ENCODE data around the gene MFAP5.
"Not testable (repeated sequence)": the region's sequence is repeated elsewhere in the genome, so short reads cannot be mapped to it uniquely, and the experiment has no call there.

The MFAP5 gene

DNA sequence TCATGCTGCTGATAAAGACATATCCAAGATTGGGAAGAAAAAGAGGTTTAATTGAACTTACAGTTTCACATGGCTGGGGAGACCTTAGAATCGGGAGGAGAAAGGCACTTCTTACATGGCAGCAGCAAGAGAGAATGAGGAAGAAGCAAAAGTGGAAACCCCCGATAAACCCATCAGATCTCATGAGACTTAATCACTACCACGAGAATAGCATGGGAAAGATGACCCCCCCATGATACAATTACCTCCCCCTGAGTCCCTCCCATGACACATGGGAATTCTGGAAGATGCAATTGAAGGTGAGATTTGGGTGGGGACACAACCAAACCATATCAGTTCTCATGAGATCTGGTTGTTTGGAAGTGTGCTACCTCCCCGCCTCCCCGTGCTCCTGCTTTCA, 9.8 kb upstream of the MFAP5 start:
- DNase-seq: no peak

DNA sequence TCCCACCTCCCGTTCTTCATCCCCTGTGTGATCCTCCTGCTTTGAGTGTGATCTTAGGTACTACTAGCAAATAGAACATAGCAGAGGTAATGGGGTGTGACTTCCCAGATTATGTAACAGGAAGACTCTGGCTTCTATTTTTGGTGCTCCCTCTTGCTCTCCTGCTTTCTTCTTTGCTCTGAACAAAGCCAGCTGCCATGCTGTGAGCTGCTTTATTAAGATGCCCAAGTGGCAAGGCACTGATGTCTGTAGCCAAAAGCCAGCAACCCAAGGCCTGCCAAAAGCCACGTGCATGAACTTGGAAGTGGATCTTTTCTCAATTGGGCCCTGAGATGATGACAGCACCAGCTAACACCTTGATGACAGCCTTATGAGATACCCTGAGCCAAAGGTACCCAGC, 5.8 kb upstream of the MFAP5 start:
- DNase-seq: no peak

DNA sequence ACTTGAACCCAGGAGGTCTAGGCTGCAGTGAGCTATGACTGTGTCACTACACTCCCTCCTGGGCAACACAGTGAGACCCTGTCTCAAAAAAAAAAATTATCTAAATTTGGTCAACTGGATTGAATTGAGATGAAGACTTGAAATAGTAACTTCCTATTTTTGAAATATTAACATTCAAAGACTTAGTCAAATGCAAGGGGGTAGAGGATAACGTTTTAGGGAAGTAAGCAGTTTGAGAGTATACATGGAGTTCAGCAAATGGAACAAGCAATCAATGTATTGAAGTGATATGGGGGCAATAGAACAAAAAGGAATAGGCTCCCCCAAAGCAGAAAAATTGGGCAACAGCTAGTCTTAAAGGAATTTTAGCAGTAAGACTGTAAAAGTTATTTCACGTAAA, 4.6 kb upstream of the MFAP5 start:
- no peak for DNase-seq

DNA sequence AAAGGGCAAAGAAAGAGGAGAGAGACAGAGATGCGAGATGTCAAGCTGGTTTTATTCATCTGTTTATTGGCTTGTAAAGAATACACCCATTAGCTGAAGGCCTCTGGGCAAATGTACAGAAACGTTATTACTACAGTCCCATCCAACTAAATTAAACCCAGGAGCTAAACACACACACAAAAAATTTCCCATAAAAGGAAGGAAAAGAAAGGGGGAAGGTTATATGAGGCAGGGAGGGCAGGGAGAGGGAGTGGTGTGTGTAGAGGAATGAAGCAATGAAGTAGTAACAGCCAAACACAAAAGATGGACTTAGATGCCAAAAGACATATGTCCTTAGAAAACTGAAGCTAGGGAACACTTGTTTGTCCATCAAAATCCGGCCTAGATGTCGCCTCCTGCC, 3.1 kb upstream of the MFAP5 start:
- no peak for DNase-seq

DNA sequence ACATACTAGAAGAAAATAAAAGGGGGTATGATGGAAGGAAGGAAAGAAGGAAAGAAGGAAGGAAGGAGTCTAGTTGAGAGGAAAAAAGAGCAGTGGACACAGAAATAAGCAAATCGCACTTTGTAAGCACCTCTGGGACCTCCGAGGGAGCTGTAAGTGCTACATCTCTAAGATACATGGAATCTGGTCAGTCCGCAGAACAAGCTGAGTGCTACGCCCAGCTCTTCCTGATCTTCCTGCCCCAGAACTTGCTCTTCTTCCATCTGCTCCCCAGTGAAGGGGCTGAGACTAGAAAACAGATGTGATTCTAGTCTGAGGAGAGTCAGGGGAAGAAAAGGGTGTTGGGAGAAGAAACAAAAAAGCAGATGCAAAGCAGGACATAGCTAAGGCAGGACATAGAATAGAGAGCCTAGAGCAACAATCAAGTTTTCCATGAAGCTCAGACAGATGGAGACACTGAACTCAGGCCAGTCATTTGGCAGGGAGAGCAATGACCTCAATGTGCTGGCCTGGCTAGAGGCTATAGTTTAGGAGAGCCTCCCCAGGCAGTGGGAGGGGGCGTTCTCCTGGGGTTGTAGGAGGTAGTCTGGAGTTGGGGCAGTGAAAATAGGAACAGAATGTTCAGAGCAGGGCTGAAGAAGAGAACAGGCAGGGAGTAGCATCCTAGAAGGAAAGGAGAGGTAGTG, 1.7 kb upstream of the MFAP5 start:
- DNase-seq: no peak

DNA sequence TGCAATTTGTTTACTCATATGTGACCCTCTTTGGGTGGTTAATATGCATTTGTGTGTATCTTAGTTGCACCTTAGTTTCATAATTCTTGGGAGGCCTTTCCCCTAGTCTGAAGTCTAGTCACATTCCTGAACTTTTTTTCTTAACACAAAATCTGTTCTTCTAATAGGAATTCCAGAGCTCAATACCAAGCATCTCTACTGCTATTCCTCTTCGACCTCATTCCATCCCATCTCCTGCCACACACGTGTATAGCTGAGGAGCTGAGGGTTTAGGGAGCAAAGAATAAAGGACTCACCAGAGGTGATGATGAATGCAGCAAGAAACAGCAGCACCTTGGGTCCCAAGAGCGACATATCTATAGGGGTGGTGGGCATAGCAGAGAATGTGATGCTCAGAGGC, 875 bp downstream of the MFAP5 start:
- DNase-seq: no peak

DNA sequence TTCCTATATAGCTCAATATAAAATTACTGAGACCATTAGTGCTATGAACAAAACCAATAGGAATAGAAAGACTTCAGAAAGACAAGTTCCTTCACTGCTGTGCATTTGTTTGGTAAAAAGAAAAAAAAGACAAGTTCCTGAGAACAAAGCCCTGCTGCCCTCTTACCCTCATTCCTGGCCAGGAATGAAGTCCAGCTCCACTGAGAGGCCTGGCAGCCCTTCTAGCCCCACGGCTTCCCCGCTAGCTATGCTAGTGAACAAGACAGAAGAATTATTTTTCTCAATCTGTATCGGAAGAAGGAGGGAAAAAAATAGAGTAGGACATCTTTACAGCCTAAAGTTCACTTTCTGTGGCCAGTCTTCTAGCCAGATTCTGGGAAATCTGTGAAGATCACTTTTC, 1.6 kb downstream of the MFAP5 start:
- DNase-seq: no peak

DNA sequence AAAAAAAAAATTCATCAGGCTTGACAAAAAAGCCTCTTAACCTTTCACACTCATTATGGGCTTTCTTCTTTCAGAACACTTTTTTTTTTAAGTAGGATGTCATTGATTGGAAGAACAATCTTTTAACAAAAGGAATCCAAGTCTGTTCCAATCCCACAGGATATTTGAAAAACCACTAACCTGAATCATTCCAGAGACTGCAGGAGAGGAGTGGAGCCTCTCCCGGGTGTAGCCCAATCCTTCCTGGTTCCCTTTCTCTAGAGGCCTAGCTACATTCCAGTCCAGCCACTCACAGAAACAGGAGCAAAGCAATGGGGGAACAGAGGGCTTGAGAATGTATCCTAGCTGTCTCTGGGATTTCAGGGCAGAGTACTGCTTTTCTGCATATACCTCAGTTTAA, 4.3 kb downstream of the MFAP5 start:
- no peak for DNase-seq

DNA sequence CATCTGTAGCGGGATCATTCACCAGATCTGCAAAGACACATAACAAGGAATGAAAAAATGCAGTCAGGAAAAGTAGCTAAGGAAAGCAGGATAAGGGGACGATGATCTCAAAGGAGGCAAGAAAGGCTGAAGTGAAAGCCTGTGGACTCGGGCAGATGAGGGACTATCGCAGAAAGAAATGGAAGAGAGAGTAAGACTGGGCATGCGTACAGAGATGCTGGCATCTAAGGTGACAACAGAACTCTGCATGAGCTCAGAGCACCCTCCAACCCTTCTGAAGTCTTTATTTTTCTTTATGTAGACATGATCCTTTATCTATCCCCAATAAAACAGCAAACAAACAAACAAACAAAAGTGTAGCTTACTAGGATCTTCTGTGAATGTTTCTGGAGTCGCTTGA, 7.2 kb downstream of the MFAP5 start:
- no peak for DNase-seq

DNA sequence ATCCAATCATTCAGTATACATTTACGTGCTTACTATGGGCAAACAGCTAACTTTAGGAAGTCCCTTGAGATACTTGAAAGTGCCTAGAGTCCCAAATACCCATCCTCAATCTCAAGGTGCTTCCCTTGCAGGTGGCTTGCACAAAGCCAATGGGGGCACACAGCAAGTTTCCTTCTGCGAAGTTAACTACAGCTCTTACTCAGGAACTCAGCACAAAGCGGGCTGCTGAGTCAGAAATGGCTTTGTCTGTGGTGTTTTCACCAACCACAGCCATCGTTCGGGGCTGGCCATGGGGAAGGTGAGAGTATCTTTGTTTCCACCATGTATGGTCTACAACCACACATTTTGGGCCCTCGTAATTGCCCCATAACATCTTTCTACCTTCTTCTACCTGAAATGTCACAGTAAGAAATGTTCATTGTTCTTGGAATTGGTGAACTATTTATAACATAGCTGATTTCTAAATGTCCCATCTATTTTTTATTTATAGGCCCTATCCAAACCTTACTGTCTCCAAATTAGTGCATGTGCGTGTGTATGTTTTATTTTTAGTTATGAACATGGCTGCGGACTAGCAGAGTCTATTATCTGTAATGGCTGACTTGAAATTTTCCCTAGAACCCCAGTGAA, 13.9 kb downstream of the MFAP5 start:
- peak; percentile 60 to 68 for DNase-seq

DNA sequence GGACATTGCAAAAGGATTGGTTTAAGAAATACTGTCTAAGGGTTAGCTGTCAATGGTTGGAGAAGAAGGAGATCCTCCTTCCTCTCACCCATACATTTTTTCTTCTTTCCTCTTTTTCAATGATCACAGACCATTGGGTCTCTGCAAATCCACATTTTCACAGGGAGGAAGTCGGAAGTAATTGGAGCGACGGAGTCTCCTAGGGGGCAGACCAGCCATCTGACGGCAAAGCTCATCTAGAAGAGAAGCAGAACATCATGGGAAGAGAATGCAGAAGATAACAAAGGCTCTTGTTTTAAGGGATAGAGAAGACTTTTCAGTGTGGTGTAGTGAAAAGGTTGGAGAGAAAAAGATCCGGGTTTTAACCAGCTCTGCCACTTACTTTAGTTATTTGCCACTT, 14.7 kb downstream of the MFAP5 start:
- DNase-seq: no peak

DNA sequence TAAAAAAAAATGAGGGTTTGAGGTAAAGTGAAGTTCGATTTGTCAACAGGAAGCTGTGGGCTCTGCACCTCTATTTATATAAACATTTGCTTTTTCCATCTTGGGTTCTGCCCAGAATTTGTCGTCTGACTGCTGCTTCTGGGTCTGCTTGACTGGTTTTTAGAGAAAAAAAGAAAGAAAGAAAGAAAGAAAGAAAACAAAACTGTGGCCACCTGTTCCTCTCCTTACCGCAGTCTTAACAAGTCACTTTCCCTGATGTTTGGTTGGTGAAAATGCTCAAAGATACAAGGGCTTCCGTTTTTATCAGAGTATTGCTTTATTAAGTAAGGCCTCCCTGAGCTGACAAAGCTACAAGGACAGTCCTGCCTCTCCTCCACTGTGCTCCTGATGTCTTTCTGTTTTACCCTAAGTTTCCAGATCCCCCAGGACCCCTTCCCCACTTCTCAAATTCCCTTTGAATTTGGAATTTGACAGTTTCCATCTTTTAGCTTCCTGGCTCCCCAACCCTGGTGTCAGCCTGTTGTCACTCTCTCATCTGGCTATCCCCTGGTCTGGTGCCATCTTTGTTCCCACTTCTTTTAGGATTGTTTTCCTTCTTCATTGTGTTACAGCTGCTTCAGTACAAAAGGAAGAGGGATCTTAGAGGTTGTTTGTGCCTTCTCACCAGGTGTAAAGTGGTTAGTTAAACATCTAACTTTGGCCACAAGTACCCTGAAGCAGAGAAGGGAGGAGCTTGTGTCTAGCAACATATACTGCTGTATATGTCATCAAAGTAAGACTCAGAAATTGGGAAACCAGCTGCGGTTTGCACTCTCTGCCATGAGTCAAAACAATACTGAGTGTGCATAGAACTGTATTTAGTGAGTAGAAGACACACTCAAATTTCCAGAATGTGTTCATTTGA, 18.0 kb downstream of the MFAP5 start:
- DNase-seq: peak; percentile 30 to 48

DNA sequence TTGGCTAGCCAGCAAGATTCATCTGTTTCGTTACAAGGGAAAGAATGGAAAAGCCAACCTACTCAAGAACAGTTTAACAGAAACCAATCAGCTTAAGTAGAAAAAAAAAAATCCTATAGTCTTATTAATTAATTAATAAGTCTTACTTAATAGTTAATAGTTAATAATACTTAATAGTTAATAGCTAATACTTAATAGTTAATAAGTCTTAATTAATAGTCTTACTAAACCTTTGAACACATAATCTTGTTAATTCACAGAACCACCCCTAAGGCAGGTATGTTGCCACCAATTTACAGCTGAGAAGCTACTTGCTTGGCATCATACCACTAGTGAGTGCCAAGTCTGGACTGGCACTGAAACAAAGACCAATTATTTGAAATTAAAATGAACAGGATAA, 19.9 kb downstream of the MFAP5 start:
- DNase-seq: no peak

DNA sequence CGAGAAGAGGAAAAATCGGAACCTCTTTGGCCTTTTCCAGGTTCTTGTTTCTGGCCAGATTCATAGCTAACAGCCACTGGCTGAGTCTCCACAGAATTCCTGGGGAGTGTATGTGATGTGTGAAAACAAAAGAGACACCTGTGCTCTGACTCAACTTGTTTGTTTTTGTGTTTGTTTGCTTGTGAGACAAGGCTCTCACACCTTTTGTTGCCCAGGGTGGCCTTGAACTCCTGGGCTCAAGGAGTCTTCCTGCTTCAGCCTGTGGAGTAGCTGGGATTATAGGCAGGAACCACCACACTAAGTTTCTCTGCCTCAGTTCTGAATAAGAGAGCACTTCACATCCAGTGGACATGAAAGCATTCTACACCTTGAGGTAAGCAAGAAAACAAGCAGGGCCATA, 22.7 kb downstream of the MFAP5 start:
- DNase-seq: no peak

DNA sequence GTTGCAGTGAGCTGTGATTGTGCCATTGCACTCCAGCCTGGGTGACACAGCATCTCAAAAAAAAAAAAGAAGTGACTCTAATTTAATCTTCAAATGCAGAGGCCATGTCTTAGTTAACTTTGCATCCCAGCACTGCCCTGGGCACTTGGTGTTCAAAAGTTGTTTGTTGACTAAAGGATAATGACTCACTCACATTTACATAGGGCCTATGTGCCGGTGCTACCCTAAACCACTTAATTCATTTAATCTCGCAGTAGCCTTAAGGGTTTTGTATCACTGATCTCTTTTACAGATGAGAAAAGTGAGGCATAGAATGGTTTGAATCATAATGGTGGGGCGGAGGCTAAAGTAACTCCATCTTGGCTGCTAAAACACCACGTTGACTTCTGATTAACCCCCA, 23.7 kb downstream of the MFAP5 start:
- no peak for DNase-seq

DNA sequence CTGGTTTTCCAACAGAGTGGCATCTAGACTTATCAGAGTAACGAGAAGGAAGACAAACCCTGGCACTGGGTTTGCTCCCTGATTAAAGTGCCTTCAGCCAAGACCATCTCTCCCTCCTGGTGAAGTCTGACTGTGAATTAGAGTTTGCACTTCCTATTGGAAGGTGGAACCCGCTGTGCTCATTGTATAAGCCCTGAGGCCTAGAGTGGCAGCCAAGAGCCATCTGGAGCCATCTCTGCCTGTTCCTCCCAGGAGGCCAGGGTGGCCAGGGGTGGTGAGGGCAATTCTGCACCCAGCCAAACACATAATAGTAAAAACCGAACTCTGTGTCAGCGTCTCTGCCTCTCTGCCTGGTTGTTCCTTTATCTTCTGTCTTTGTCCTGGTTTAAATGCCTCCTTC, 25.0 kb downstream of the MFAP5 start:
- DNase-seq: no peak

DNA sequence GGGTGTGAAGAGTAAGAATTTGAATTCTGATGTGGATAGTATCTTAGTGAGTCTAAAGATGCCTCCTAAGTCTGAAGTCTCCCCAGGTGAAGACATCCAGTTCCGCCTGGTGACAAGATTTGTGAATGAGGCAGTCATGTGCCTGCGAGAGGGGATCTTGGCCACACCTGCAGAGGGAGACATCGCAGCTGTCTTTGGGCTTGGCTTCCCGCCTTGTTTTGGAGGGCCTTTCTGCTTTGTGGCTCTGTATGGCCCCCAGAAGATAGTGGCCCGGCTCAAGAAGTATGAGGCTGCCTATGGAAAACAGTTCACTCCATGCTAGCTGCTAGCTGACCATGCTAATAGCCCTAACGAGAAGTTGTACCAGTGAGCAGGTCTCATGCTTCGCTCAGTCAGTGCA, 25.4 kb downstream of the MFAP5 start:
- DNase-seq: no peak

DNA sequence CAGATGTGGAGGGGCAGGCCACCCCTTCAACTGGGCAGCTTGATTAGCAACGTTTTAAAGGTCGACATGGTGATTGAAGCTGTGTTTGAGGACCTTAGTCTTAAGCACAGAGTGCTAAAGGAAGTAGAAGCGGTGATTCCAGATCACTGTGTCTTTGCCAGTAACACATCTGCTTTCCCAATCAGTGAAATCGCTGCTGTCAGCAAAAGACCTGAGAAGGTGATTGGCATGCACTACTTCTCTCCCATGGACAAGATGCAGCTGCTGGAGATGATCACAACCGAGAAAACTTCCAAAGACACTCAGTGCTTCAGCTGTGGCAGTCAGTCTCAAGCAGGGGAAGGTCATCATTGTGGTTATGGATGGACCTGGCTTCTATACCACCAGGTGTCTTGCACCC, 26.0 kb downstream of the MFAP5 start:
- no peak for DNase-seq

DNA sequence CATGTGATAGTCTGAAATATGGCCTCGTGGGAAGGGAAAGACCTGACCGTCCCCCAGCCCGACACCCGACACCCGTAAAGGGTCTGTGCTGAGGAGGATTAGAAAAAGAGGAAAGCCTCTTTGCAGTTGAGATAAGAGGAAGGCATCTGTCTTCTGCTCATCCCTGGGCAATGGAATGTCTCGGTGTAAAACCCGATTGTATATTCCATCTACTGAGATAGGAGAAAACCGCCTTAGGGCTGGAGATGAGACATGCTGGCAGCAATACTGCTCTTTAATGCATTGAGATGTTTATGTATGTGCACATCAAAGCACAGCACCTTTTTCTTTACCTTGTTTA, 26.6 kb downstream of the MFAP5 start:
- not testable (repeated sequence) for DNase-seq

DNA sequence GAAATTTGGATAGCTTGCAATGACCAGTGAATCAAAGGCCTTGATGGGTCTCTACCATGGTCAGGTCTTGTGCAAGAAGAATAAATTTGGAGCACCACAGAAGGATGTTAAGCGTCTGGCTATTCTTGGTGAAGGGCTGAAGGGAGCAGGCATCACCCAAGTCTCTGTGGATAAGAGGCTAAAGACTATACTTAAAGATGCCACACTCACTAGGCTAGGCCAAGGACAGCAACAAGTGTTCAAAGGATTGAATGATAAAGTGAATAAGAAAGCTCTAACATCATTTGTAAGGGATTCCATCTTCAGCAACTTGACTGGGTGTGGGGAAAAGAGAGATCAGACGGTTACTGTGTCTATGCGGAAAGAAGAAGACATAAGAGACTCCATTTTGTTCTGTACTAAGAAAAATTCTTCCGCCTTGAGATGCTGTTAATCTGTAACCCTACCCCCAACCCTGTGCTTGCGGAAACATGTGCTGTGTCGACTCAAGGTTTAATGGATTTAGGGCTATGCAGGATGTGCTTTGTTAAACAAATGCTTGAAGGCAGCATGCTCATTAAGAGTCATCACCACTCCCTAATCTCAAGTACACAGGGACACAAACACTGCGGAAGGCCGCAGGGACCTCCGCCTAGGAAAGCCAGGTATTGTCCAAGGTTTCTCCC, 27.2 kb downstream of the MFAP5 start:
- not testable (repeated sequence) for DNase-seq

DNA sequence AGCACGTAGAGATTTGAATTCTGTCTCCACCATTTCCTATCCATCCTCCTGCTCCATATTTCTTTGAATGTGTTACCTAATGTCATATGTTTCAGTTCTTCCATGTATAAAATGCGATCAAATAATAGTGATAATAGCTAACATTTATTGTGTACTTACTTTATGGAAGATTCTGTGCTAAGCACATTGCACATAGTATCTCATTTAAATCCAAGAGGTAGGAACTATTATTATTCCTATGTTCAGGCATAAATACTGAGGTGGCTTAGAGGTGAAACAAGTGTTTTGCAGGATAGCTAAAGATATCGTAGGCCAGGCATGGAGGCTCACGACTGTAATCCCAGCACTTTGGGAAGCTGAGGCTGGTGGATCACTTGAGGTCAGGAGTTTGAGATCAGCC, 32.5 kb downstream of the MFAP5 start:
- DNase-seq: no peak

DNA sequence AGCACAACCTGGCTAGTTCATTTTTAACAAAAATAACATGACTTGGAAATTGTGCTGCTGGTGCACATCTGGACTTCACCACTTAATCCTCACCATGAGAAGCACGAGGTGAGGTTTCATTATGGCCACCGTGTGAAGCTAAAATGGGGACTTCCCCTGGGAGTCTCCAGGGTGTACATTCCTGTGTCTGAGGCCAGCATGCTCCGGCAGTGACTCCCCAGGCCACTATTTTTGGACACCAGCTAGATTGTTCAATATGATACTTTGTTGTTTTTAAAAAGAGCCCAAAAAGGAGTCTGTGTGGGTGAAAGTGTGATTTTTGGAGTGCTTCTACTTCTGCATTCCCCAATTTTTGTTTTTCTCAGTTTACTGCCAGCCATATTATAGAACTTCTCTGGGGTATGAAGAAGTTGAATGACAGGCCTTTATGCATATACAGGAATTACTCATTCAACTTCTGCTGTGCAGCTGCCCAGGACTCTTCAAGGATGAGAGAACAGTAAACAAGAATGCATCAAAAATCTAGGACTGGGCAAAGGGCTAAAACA, 33.1 kb downstream of the MFAP5 start:
- DNase-seq: no peak

DNA sequence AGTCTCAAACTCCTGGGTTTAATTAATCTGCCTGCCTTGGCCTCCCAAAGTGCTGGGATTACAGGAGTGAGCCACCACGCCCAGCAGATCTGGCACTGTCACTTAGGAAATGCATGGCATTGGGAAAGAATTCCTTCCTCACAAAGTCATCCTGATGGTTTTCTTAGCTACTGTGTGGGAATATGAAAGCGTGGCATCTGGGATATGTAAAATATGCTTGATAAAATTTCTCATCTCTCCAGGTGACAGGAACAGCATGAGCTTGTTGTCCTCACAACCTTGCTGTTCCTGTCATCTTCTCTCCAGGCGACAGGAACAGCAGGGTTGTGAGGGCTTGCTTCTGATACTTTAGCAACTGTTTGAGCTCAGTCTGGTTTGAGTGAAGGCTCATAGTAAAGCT, 33.9 kb downstream of the MFAP5 start:
- DNase-seq: no peak
